Stimulated activated naive CD8-positive, alpha-beta T cell treated with anti-CD3 and anti-CD28 coated beads, Interleukin-15, amount 100 ng/mL, for 72 hours (primary cell): ENCODE measurements around the gene RNASEH2A.
A peak's percentile ranks its signal among the peaks of the same experiment; 100 is the strongest.
"Not testable (repeated sequence)": the region's sequence is repeated elsewhere in the genome, so short reads cannot be mapped to it uniquely, and the experiment has no call there.

ENCODE experiments used
- ATAC-seq: fragments of 150-1000 bp; cut with Tn5 transposase; 2 replicates; pipeline ENCODE4 v1.10.0; 2021; ENCODE audit warnings: mild to moderate bottlenecking, moderate library complexity
- DNase-seq, 2 donors: peaks; one replicate each; pipeline ENCODE4 v3.0.0; 2021 to 2022
- H3K27ac Mint-ChIP-seq, 2 donors: one replicate each; pipeline ENCODE4 v1.8.0; 2022; ENCODE audit warnings: mild to moderate bottlenecking in 2 of 2, mixed read lengths in 2 of 2, moderate library complexity in 2 of 2
- H3K27me3 Mint-ChIP-seq: one replicate; pipeline ENCODE4 v1.8.0; 2022; ENCODE audit warnings: mixed read lengths
- H3K4me1 Mint-ChIP-seq: one replicate; pipeline ENCODE4 v1.8.0; 2022; ENCODE audit warnings: mild to moderate bottlenecking, mixed read lengths
- H3K4me3 Mint-ChIP-seq, 2 donors: one replicate each; pipeline ENCODE4 v1.8.0; 2022; ENCODE audit warnings: mild to moderate bottlenecking in 2 of 2, mixed read lengths in 2 of 2, moderate library complexity in 1 of 2
- H3K9me3 Mint-ChIP-seq, 2 donors: one replicate each; pipeline ENCODE4 v1.8.0; 2022; ENCODE audit warnings: mixed read lengths in 2 of 2

Gene RNASEH2A

DNA sequence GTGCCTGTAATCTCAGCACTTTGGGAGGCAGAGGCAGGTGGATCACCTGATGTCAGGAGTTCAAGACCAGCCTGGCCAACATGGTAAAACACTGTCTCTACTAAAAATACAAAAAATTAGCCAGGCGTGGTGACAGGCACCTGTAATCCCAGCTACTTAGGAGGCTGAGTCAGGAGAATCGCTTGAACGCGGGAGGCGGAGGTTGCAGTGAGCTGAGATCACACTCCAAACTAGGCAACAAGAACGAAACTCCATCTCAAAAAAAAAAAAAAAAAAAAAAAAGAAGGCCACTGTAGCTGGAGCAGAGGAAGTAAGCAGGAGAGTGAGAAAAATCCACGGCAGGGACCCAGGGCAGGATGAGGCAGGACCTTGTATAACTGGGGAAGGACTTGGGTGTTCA, 40.2 kb downstream of the RNASEH2A start:
- not testable (repeated sequence) for DNase-seq, H3K27ac Mint-ChIP-seq, H3K9me3 Mint-ChIP-seq, ATAC-seq, H3K4me3 Mint-ChIP-seq
- H3K27me3 Mint-ChIP-seq: peaks cover 64% of the 10 kb centered on the region
- H3K4me1 Mint-ChIP-seq: peaks cover 12% of the 10 kb centered on the region

DNA sequence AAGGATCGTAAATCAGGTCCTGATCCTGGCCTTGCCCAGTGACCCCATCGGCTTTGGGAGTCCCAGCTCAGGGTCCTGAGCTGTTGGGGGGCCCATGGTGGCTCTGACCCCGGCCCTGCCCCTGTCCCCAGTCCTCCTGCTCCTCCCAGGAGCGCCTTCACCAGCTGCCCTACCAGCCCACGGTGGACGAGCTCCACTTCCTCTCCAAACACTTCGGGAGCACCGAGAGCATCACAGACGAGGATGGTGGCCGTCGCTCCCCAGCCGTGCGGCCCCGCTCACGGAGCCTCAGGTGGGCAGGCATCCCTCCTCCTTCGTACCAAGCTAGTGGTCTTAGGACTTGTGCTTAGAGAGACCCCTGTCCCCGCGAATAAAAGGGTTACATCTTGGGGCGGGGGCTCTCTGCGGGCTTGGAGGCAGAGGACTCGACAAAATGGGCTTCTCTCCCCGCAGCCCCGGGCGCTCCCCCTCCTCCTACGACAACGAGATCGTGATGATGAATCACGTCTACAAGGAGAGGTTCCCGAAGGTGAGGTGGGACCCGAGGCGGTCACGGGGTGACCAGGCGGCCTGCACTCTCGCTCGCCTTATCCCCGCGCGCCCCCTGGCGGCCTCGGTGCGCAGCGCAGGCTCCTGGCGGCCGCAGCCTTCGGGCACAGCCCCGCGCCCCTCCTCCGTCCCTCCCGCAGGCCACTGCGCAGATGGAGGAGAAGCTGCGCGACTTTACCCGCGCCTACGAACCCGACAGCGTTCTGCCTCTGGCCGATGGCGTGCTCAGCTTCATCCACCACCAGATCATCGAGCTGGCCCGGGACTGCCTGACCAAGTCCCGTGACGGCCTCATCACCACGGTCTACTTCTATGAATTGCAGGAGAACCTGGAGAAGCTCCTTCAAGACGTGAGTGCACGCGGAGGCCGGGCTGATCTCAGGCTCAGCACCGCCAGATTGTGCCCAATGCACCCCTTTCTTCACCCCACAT, 41.1 kb downstream of the RNASEH2A start:
- Mint-ChIP-seq H3K27ac (peak overlapping the region in 1 of 2 donors; percentile 84), H3K9me3 (no peaks in the 10 kb centered on the region), H3K27me3 (peaks cover 57% of the 10 kb centered on the region), H3K4me1 (peaks cover 11% of the 10 kb centered on the region), H3K4me3 (peak overlapping the region; percentile 77 to 82)
- ATAC-seq (peak; percentile 97), DNase-seq (peak; percentile 88 to 90)

GRCh38 chr19:12856653-12857052, 50.3 kb downstream of the RNASEH2A start:
- H3K4me3 Mint-ChIP-seq: no peak overlapping the region
- DNase-seq (no peak), ATAC-seq (no peak)
- no peaks in the 10 kb centered on the region for H3K4me1 Mint-ChIP-seq
- no peak overlapping the region for H3K27ac Mint-ChIP-seq
- H3K9me3 Mint-ChIP-seq: no peaks in the 10 kb centered on the region
- H3K27me3 Mint-ChIP-seq: peaks cover 1% of the 10 kb centered on the region

DNA sequence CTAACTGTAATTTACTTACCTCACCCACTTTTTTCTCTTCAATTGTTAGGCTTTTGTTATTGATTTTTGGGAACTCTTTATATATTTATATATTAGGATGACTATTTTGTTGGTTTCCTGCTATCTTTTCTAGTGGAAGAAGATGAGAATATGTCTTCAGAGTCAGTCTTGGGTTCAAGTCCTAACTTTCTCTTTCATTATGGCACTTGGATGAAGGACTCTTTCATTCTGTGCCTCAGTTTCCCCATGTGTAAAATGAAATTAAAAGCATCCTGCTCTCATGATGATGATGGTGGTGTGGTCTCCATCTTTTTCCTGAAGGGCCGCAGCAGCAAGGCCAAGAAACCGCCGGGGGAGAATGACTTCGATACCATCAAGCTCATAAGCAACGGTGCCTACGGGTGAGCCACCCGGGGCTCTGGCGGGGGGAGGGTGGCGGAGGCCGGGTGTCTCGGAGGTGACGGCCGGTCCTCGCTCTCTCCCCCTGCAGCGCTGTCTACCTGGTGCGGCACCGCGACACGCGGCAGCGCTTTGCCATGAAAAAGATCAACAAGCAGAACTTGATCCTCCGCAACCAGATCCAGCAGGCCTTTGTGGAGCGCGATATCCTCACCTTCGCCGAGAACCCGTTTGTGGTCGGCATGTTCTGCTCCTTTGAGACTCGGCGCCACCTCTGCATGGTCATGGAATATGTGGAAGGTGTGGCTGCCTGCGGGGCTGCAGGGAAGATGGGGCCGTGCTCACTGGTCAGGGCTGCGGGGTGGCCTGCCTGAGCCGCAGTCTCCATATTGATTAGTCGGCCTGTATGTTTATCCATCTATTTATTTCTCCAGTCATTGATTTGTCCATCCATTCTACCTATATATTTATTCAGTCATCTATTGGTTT, 51.9 kb downstream of the RNASEH2A start:
- Mint-ChIP-seq H3K9me3 (no peaks in the 10 kb centered on the region), H3K27me3 (no peaks in the 10 kb centered on the region), H3K4me1 (no peaks in the 10 kb centered on the region), H3K4me3 (no peak overlapping the region), H3K27ac (no peak overlapping the region)
- ATAC-seq (no peak), DNase-seq (no peak)

- Mint-ChIP-seq H3K4me3 (no peak overlapping the region), H3K9me3 (no peaks in the 10 kb centered on the region), H3K4me1 (no peaks in the 10 kb centered on the region), H3K27ac (no peak overlapping the region), H3K27me3 (peaks cover 5% of the 10 kb centered on the region)
- DNase-seq (no peak), ATAC-seq (no peak)
Observed at GRCh38 chr19:12859546-12859945, 53.2 kb downstream of the RNASEH2A start.
